SU-DHL-6 (cell line): ENCODE measurements around the gene SH3RF3.

Experiments
- H2AFZ ChIP-seq: fragments of 200-600 bp; sonication (generic); 2 replicates; pipeline ENCODE4 v1.6.1; 2014; ENCODE audit warnings: low read depth, mild to moderate bottlenecking, moderate library complexity, mixed read lengths, antibody characterized with exemption, low read length; ENCODE audit not compliant: severe bottlenecking
- H3F3A ChIP-seq: fragments of 200-600 bp; shearing (Covaris generic); 2 replicates; pipeline ENCODE4 v1.6.0; 2016; ENCODE audit warnings: antibody characterized with exemption, mild to moderate bottlenecking; ENCODE audit not compliant: insufficient read depth
- H3K27ac ChIP-seq: fragments of 200-600 bp; sonication (generic); 2 replicates; pipeline ENCODE4 v1.5.1; 2016; ENCODE audit warnings: low read depth, mild to moderate bottlenecking, low read length, moderate library complexity, mixed read lengths
- H3K27me3 ChIP-seq: fragments of 200-600 bp; sonication (generic), shearing (Covaris generic); 2 replicates; pipeline ENCODE4 v1.6.0; 2014; ENCODE audit warnings: mild to moderate bottlenecking, low read length
- H3K36me3 ChIP-seq: fragments of 200-600 bp; sonication (generic); 2 replicates; pipeline ENCODE4 v1.6.1; 2014; ENCODE audit warnings: mild to moderate bottlenecking, low read length, mixed read lengths
- H3K4me2 ChIP-seq: fragments of 300-600, 200-600 bp; shearing (Covaris generic), sonication (generic); 2 replicates; pipeline ENCODE4 v1.6.0; 2014; ENCODE audit warnings: low read length, low read depth, mild to moderate bottlenecking; ENCODE audit not compliant: poor library complexity, severe bottlenecking
- H3K4me3 ChIP-seq: fragments of 200-600 bp; sonication (generic); 2 replicates; pipeline ENCODE4 v1.5.1; 2014; ENCODE audit warnings: antibody characterized with exemption, low read length, mild to moderate bottlenecking, mixed read lengths; ENCODE audit not compliant: insufficient read depth, poor library complexity, severe bottlenecking
- H3K79me2 ChIP-seq: fragments of 200-600 bp; sonication (generic); 2 replicates; pipeline ENCODE4 v1.6.1; 2014; ENCODE audit warnings: mild to moderate bottlenecking, low read length, moderate library complexity; ENCODE audit not compliant: insufficient read depth
- H3K9ac ChIP-seq: fragments of 200-600 bp; sonication (generic); 2 replicates; pipeline ENCODE4 v1.7.0; 2014; ENCODE audit warnings: mild to moderate bottlenecking, low read length
- H3K9me2 ChIP-seq: fragments of 200-600 bp; sonication (generic); replicated peaks from 2 replicates; pipeline ENCODE4 v1.6.1; 2014; ENCODE audit warnings: low read length; ENCODE audit not compliant: insufficient read depth
- H3K9me3 ChIP-seq: fragments of 200-600 bp; sonication (generic); 2 replicates; pipeline ENCODE4 v1.6.1; 2014; ENCODE audit warnings: low read length, mixed read lengths; ENCODE audit not compliant: insufficient read depth
- H4K20me1 ChIP-seq: fragments of 200-600 bp; sonication (generic); 2 replicates; pipeline ENCODE4 v1.6.1; 2014; ENCODE audit warnings: low read depth, mild to moderate bottlenecking, antibody characterized with exemption, low read length, moderate library complexity, mixed read lengths
- EZH2phosphoT487 ChIP-seq: fragments of 200-600 bp; sonication (generic), shearing (Covaris generic); conservative IDR thresholded peaks from 2 replicates; pipeline ENCODE4 v1.6.1; 2018; ENCODE audit warnings: mild to moderate bottlenecking, antibody characterized with exemption, low read length, moderate library complexity, mixed read lengths
- TF ChIP-seq, protein P1 (sequence below): fragments of 200-600 bp; sonication (generic); IDR thresholded peaks from one replicate; pipeline ENCODE4 v1.5.1; 2017; ENCODE audit warnings: antibody characterized with exemption, mild to moderate bottlenecking, low read length, moderate library complexity; ENCODE audit not compliant: insufficient read depth, poor library complexity, severe bottlenecking

SH3RF3 gene

DNA sequence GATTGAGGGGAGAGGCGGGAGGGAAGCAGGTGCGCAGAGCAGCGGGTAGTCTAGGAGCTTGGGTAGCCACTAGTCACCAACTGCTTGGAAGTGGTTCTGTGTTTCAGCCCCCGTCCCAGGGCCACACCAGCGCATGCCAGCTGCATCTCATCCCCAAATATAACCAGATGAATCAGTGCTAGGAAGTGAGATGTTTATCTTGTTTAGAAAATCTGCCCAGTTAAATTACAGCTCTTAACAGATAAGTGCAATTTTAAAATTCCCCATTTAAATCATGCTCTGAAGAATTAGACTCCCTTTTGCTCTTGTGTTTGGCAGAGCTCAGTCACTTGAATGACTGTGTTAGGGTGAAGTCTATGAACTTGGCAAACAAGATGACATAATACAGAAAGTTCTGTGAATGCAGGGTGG is 291.0 kb downstream of the SH3RF3 start:
- no peaks in the 10 kb centered on the region for H4K20me1 ChIP-seq
- H3K79me2 ChIP-seq: no peaks in the 10 kb centered on the region
- no peaks in the 10 kb centered on the region for H3K27me3 ChIP-seq
- TF ChIP-seq EZH2phosphoT487: no peak
- TF ChIP-seq, protein P1, sequence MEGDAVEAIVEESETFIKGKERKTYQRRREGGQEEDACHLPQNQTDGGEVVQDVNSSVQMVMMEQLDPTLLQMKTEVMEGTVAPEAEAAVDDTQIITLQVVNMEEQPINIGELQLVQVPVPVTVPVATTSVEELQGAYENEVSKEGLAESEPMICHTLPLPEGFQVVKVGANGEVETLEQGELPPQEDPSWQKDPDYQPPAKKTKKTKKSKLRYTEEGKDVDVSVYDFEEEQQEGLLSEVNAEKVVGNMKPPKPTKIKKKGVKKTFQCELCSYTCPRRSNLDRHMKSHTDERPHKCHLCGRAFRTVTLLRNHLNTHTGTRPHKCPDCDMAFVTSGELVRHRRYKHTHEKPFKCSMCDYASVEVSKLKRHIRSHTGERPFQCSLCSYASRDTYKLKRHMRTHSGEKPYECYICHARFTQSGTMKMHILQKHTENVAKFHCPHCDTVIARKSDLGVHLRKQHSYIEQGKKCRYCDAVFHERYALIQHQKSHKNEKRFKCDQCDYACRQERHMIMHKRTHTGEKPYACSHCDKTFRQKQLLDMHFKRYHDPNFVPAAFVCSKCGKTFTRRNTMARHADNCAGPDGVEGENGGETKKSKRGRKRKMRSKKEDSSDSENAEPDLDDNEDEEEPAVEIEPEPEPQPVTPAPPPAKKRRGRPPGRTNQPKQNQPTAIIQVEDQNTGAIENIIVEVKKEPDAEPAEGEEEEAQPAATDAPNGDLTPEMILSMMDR: no peak
- H3K4me2 ChIP-seq: no peak overlapping the region
- H3K9ac ChIP-seq: no peak overlapping the region
- no peak overlapping the region for H3K4me3 ChIP-seq
- no peaks in the 10 kb centered on the region for H3K36me3 ChIP-seq
- H2AFZ ChIP-seq: no peak overlapping the region
- no peaks in the 10 kb centered on the region for H3F3A ChIP-seq
- H3K9me2 ChIP-seq: no peaks in the 10 kb centered on the region
- H3K9me3 ChIP-seq: no peaks in the 10 kb centered on the region
- no peak overlapping the region for H3K27ac ChIP-seq

DNA sequence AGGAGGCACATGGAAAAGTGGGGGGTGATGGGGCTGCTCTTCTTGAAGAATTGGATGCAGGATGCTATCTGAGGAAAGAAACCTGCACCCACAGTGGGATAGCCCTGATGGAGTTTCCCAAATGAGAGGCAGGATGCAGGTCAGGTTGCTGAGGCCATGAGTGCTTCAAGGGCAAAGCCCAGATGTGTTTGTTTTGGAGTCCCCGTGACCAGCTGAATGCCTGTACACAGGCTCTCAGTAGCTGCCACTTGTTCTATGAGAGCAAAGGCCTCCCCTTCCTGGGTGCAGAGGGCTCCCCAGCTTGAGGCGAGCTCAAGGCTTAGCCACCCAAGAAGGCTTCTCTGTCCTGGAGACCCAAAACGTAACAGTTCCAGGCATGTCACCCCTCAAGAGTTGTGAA is 292.1 kb downstream of the SH3RF3 start:
- H3K9me2 ChIP-seq: no peaks in the 10 kb centered on the region
- no peak for TF ChIP-seq EZH2phosphoT487
- TF ChIP-seq, protein P1: no peak
- no peak overlapping the region for H3K27ac ChIP-seq
- H3K27me3 ChIP-seq: no peaks in the 10 kb centered on the region
- no peaks in the 10 kb centered on the region for H3K79me2 ChIP-seq
- H2AFZ ChIP-seq: no peak overlapping the region
- H3K36me3 ChIP-seq: no peaks in the 10 kb centered on the region
- H4K20me1 ChIP-seq: no peaks in the 10 kb centered on the region
- no peak overlapping the region for H3K4me2 ChIP-seq
- no peaks in the 10 kb centered on the region for H3F3A ChIP-seq
- no peaks in the 10 kb centered on the region for H3K9me3 ChIP-seq
- no peak overlapping the region for H3K4me3 ChIP-seq
- no peak overlapping the region for H3K9ac ChIP-seq

DNA sequence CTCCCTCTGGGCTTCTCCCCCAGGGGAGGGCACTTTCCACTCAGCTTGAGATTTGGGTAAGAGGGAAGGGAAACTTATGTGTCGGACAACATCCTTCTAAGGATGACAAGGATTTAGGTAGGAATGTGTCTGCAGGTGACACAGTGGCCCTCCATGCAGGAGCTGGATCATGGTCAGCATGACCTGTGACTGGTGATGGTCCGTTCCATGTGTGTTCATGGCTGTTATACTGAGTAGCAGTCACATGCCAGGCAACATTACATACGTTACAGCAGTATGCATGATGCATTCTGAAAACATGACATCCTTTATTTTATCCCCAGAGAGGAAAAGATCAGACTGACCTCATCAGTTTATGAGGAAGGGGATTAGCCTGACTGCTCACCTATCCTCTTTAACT is 292.6 kb downstream of the SH3RF3 start:
- H3K27me3 ChIP-seq: no peaks in the 10 kb centered on the region
- no peak overlapping the region for H3K9ac ChIP-seq
- H3F3A ChIP-seq: no peaks in the 10 kb centered on the region
- no peak overlapping the region for H3K27ac ChIP-seq
- no peak overlapping the region for H2AFZ ChIP-seq
- no peak for TF ChIP-seq EZH2phosphoT487
- TF ChIP-seq, protein P1: no peak
- H3K4me2 ChIP-seq: no peak overlapping the region
- H3K9me2 ChIP-seq: no peaks in the 10 kb centered on the region
- H3K9me3 ChIP-seq: no peaks in the 10 kb centered on the region
- no peaks in the 10 kb centered on the region for H4K20me1 ChIP-seq
- H3K79me2 ChIP-seq: no peaks in the 10 kb centered on the region
- H3K4me3 ChIP-seq: no peak overlapping the region
- H3K36me3 ChIP-seq: no peaks in the 10 kb centered on the region
